ENCODE results near the gene RGSL1.
A peak's percentile ranks its signal among the peaks of the same experiment; 100 is the strongest.

The RGSL1 gene

DNA sequence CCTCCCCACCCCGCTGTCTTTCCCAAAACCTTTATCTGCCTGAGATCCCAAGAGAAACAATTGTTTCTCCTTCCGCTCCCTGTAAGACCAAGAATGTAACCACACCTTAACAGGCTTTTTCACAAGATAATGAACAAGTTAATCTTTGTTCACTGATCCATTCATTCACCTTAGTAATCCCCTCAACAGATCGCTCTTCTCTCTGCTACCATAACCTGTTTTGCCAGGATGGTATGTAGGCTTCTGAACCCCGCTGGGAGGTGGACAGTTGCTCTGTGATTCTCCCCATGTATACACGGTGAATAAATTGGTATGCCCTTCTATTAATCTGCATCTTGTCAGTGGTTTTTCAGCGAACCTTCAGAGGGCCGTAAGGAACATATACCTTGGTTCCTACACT is 18.7 kb upstream of the RGSL1 start:
- H3K4me2 ChIP-seq (ENCODE audit: insufficient read depth, low read length), result peak overlapping the region; percentile 55; the same call in 1 of the 2 replicates
- no peak for DNase-seq
- H3K27me3 ChIP-seq (ENCODE audit: insufficient read depth, low read length, poor library complexity), result no peaks in the 10 kb centered on the region
- H2AFZ ChIP-seq (ENCODE audit: low read depth, low read length), result no peak overlapping the region
- TF ChIP-seq EZH2 (IDR thresholded peaks at IDR 0.05; ENCODE audit: borderline replicate concordance, low read depth, low read length, severe bottlenecking), result no peak
- TF ChIP-seq, protein P1, sequence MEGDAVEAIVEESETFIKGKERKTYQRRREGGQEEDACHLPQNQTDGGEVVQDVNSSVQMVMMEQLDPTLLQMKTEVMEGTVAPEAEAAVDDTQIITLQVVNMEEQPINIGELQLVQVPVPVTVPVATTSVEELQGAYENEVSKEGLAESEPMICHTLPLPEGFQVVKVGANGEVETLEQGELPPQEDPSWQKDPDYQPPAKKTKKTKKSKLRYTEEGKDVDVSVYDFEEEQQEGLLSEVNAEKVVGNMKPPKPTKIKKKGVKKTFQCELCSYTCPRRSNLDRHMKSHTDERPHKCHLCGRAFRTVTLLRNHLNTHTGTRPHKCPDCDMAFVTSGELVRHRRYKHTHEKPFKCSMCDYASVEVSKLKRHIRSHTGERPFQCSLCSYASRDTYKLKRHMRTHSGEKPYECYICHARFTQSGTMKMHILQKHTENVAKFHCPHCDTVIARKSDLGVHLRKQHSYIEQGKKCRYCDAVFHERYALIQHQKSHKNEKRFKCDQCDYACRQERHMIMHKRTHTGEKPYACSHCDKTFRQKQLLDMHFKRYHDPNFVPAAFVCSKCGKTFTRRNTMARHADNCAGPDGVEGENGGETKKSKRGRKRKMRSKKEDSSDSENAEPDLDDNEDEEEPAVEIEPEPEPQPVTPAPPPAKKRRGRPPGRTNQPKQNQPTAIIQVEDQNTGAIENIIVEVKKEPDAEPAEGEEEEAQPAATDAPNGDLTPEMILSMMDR (IDR thresholded peaks at IDR 0.05; ENCODE audit: borderline replicate concordance, extremely low read depth, low read length, poor library complexity, severe bottlenecking), result no peak
- no peaks in the 10 kb centered on the region for H3K9me3 ChIP-seq (ENCODE audit: insufficient read depth, low read length, severe bottlenecking)
- 0 out of 2 replicates have a peak overlapping the region, but pooled peaks have one; percentile 2 for H3K27ac ChIP-seq (ENCODE audit: low read length)
- H3K4me1 ChIP-seq (ENCODE audit: insufficient read depth, low read length), result peaks cover 26% of the 10 kb centered on the region
- no peak for ATAC-seq (ENCODE audit: insufficient read depth, low read depth)
- H4K20me1 ChIP-seq (ENCODE audit: insufficient read depth, low read length), result no peaks in the 10 kb centered on the region
- H3K79me2 ChIP-seq (ENCODE audit: insufficient read depth, low read length), result no peaks in the 10 kb centered on the region
- H3K36me3 ChIP-seq (ENCODE audit: insufficient read depth, low read length), result no peaks in the 10 kb centered on the region
- H3K9ac ChIP-seq (ENCODE audit: low read depth, low read length), result no peak overlapping the region
- H3K4me3 ChIP-seq (ENCODE audit: low read depth in 1 of 2, low read length in 2 of 2), result no peak overlapping the region

DNA sequence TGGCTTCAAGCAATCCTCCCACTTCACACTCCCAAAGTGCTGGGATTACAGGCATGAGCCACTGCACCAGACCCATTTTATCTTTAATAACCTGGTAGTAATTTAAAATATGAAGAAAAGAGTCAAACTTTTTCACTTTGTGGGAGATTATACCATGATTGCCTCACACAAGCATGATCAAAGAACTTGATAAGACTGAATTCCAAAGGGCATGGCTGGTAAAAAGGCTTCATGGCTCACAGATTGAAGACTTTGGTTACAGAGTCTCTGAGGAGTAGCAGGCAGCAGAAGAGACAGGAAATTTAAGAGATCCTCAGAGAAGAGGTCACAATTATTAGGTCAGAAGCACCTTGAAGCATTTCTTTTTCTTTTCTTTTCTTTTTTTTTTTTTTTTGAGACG is 16.4 kb upstream of the RGSL1 start:
- H3K4me2 ChIP-seq (ENCODE audit: insufficient read depth, low read length), result no peak overlapping the region
- no peak for DNase-seq
- H3K9me3 ChIP-seq (ENCODE audit: insufficient read depth, low read length, severe bottlenecking), result peaks cover 3% of the 10 kb centered on the region
- H3K4me3 ChIP-seq (ENCODE audit: low read depth in 1 of 2, low read length in 2 of 2), result no peak overlapping the region
- peaks cover 26% of the 10 kb centered on the region for H3K4me1 ChIP-seq (ENCODE audit: insufficient read depth, low read length)
- H4K20me1 ChIP-seq (ENCODE audit: insufficient read depth, low read length), result no peaks in the 10 kb centered on the region
- H3K27me3 ChIP-seq (ENCODE audit: insufficient read depth, low read length, poor library complexity), result no peaks in the 10 kb centered on the region
- H2AFZ ChIP-seq (ENCODE audit: low read depth, low read length), result no peak overlapping the region
- no peaks in the 10 kb centered on the region for H3K36me3 ChIP-seq (ENCODE audit: insufficient read depth, low read length)
- no peak for ATAC-seq (ENCODE audit: insufficient read depth, low read depth)
- H3K27ac ChIP-seq (ENCODE audit: low read length), result no peak overlapping the region
- TF ChIP-seq, protein P1 (IDR thresholded peaks at IDR 0.05; ENCODE audit: borderline replicate concordance, extremely low read depth, low read length, poor library complexity, severe bottlenecking), result no peak
- no peak for TF ChIP-seq EZH2 (IDR thresholded peaks at IDR 0.05; ENCODE audit: borderline replicate concordance, low read depth, low read length, severe bottlenecking)
- no peak overlapping the region for H3K9ac ChIP-seq (ENCODE audit: low read depth, low read length)
- H3K79me2 ChIP-seq (ENCODE audit: insufficient read depth, low read length), result no peaks in the 10 kb centered on the region

DNA sequence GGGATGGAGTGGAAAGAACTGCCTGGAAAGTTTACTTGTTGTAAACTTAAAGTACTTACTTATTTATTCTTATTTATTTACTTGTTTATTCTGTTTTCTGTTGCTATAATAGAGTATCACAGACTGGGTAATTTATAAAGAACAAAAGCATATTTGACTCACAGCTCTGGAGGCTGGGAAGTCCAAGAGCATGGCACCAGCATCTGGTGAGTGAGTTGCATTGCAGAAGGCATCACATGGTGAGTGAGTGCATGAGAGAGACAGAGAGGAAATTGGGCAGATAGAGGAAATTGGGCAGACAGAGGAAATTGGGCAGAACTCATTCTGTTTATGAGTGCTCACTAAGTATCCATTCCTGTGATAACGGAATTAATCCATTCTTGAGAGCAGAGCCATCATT is 11.6 kb upstream of the RGSL1 start:
- Histone ChIP-seq H3K79me2 (ENCODE audit: insufficient read depth, low read length) (no peaks in the 10 kb centered on the region), H3K27me3 (ENCODE audit: insufficient read depth, low read length, poor library complexity) (no peaks in the 10 kb centered on the region), H2AFZ (ENCODE audit: low read depth, low read length) (no peak overlapping the region), H3K4me2 (ENCODE audit: insufficient read depth, low read length) (no peak overlapping the region), H3K9me3 (ENCODE audit: insufficient read depth, low read length, severe bottlenecking) (peaks cover 3% of the 10 kb centered on the region), H4K20me1 (ENCODE audit: insufficient read depth, low read length) (no peaks in the 10 kb centered on the region), H3K4me3 (ENCODE audit: low read depth in 1 of 2, low read length in 2 of 2) (no peak overlapping the region), H3K27ac (ENCODE audit: low read length) (no peak overlapping the region), H3K36me3 (ENCODE audit: insufficient read depth, low read length) (no peaks in the 10 kb centered on the region), H3K4me1 (ENCODE audit: insufficient read depth, low read length) (no peaks in the 10 kb centered on the region), H3K9ac (ENCODE audit: low read depth, low read length) (no peak overlapping the region)
- no peak for DNase-seq
- TF ChIP-seq, protein P1 (IDR thresholded peaks at IDR 0.05; ENCODE audit: borderline replicate concordance, extremely low read depth, low read length, poor library complexity, severe bottlenecking), result no peak
- no peak for TF ChIP-seq EZH2 (IDR thresholded peaks at IDR 0.05; ENCODE audit: borderline replicate concordance, low read depth, low read length, severe bottlenecking)
- no peak for ATAC-seq (ENCODE audit: insufficient read depth, low read depth)

DNA sequence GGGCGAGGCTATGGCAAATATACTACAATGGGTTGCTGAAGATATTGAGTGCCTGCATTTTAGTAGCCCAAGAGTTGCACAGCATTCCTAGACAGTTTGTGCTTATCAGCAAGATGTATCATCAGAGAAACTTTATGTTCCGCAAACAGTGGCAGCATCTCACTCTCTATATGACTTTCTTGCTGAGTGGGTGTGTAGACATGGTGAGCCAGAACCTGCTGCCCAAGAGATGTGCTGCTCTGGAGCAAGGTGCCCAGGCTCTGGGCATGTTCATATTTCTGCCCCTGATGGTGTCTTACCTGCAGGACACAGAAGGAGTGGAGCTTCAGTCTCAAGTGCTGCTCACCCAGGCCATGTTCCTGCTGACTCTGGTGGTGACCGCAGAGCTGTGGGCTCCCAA is 8.2 kb upstream of the RGSL1 start:
- Histone ChIP-seq H3K36me3 (ENCODE audit: insufficient read depth, low read length) (no peaks in the 10 kb centered on the region), H3K27ac (ENCODE audit: low read length) (no peak overlapping the region), H3K27me3 (ENCODE audit: insufficient read depth, low read length, poor library complexity) (no peaks in the 10 kb centered on the region), H4K20me1 (ENCODE audit: insufficient read depth, low read length) (no peaks in the 10 kb centered on the region), H3K9me3 (ENCODE audit: insufficient read depth, low read length, severe bottlenecking) (peaks cover 3% of the 10 kb centered on the region), H3K9ac (ENCODE audit: low read depth, low read length) (no peak overlapping the region), H3K4me3 (ENCODE audit: low read depth in 1 of 2, low read length in 2 of 2) (no peak overlapping the region), H2AFZ (ENCODE audit: low read depth, low read length) (no peak overlapping the region), H3K79me2 (ENCODE audit: insufficient read depth, low read length) (no peaks in the 10 kb centered on the region), H3K4me2 (ENCODE audit: insufficient read depth, low read length) (no peak overlapping the region), H3K4me1 (ENCODE audit: insufficient read depth, low read length) (peaks cover 8% of the 10 kb centered on the region; the same call in 1 of the 2 replicates)
- TF ChIP-seq EZH2 (IDR thresholded peaks at IDR 0.05; ENCODE audit: borderline replicate concordance, low read depth, low read length, severe bottlenecking), result no peak
- TF ChIP-seq, protein P1 (IDR thresholded peaks at IDR 0.05; ENCODE audit: borderline replicate concordance, extremely low read depth, low read length, poor library complexity, severe bottlenecking), result no peak
- DNase-seq, result no peak
- no peak for ATAC-seq (ENCODE audit: insufficient read depth, low read depth)

All from DND-41 (cell line).